ENCODE measurements around the gene TRIO.

TRIO gene

GRCh38 chr5:14431534-14431933 is 288.4 kb downstream of the TRIO start:
- ATAC-seq, result no peak
- no peak for TF ChIP-seq OSR1 (CRISPR knock-in tag; IDR thresholded peaks at IDR 0.05)
- no peak for TF ChIP-seq CREB5 (CRISPR knock-in tag; IDR thresholded peaks at IDR 0.05; ENCODE audit: low read depth)
- TF ChIP-seq TSHZ2 (CRISPR knock-in tag; IDR thresholded peaks at IDR 0.05), result no peak
- TF ChIP-seq ESRRG (CRISPR knock-in tag; IDR thresholded peaks at IDR 0.05), result no peak
- TF ChIP-seq CSRNP3 (CRISPR knock-in tag; IDR thresholded peaks at IDR 0.05), result no peak
- no peak for TF ChIP-seq RARB (CRISPR knock-in tag; IDR thresholded peaks at IDR 0.05)
- no peak for TF ChIP-seq ZNF70 (CRISPR knock-in tag; IDR thresholded peaks at IDR 0.05)
- no peak for TF ChIP-seq ZFP30 (CRISPR knock-in tag; IDR thresholded peaks at IDR 0.05)
- no peak for TF ChIP-seq POU6F1 (CRISPR knock-in tag; IDR thresholded peaks at IDR 0.05; ENCODE audit: borderline replicate concordance, low read depth)
- TF ChIP-seq PPARA (CRISPR knock-in tag; IDR thresholded peaks at IDR 0.05; ENCODE audit: borderline replicate concordance), result no peak
- no peak for TF ChIP-seq ARNTL (CRISPR knock-in tag; IDR thresholded peaks at IDR 0.05; ENCODE audit: borderline replicate concordance, low read depth)
- TF ChIP-seq ZNF565 (CRISPR knock-in tag; conservative IDR thresholded peaks at IDR 0.05; ENCODE audit: low read depth), result no peak
- no peak for TF ChIP-seq TCF4 (CRISPR knock-in tag; IDR thresholded peaks at IDR 0.05; ENCODE audit: borderline replicate concordance)
- no peak for TF ChIP-seq ZC3H10 (CRISPR knock-in tag; IDR thresholded peaks at IDR 0.05)
- TF ChIP-seq GLIS3 (CRISPR knock-in tag; IDR thresholded peaks at IDR 0.05), result no peak

- no peak for TF ChIP-seq TCF4 (CRISPR knock-in tag; IDR thresholded peaks at IDR 0.05; ENCODE audit: borderline replicate concordance)
- TF ChIP-seq ZNF8 (CRISPR knock-in tag; IDR thresholded peaks at IDR 0.05), result no peak
- no peak for TF ChIP-seq CSRNP3 (CRISPR knock-in tag; IDR thresholded peaks at IDR 0.05)
- no peak for TF ChIP-seq PATZ1 (CRISPR knock-in tag; IDR thresholded peaks at IDR 0.05; ENCODE audit: borderline replicate concordance)
- no peak for TF ChIP-seq ZNF70 (CRISPR knock-in tag; IDR thresholded peaks at IDR 0.05)
- no peak for TF ChIP-seq TOX (CRISPR knock-in tag; IDR thresholded peaks at IDR 0.05; ENCODE audit: borderline replicate concordance)
- TF ChIP-seq OSR1 (CRISPR knock-in tag; IDR thresholded peaks at IDR 0.05), result no peak
- no peak for TF ChIP-seq CREB5 (CRISPR knock-in tag; IDR thresholded peaks at IDR 0.05; ENCODE audit: low read depth)
- TF ChIP-seq POU6F1 (CRISPR knock-in tag; IDR thresholded peaks at IDR 0.05; ENCODE audit: borderline replicate concordance, low read depth), result no peak
- no peak for TF ChIP-seq PPARA (CRISPR knock-in tag; IDR thresholded peaks at IDR 0.05; ENCODE audit: borderline replicate concordance)
- TF ChIP-seq RARB (CRISPR knock-in tag; IDR thresholded peaks at IDR 0.05), result no peak
- TF ChIP-seq ESRRG (CRISPR knock-in tag; IDR thresholded peaks at IDR 0.05), result no peak
- no peak for TF ChIP-seq BACH2 (CRISPR knock-in tag; IDR thresholded peaks at IDR 0.05; ENCODE audit: borderline replicate concordance)
- TF ChIP-seq SNAI2 (CRISPR knock-in tag; IDR thresholded peaks at IDR 0.05), result no peak
- no peak for TF ChIP-seq TSHZ2 (CRISPR knock-in tag; IDR thresholded peaks at IDR 0.05)
- ATAC-seq, result no peak
These were observed 289.9 kb downstream of the TRIO start for GRCh38 chr5:14432931-14433589.
